ENCODE data around the gene ENTPD6.
"Not testable (repeated sequence)": the region's sequence is repeated elsewhere in the genome, so short reads cannot be mapped to it uniquely, and the experiment has no call there.

The ENTPD6 gene

DNA sequence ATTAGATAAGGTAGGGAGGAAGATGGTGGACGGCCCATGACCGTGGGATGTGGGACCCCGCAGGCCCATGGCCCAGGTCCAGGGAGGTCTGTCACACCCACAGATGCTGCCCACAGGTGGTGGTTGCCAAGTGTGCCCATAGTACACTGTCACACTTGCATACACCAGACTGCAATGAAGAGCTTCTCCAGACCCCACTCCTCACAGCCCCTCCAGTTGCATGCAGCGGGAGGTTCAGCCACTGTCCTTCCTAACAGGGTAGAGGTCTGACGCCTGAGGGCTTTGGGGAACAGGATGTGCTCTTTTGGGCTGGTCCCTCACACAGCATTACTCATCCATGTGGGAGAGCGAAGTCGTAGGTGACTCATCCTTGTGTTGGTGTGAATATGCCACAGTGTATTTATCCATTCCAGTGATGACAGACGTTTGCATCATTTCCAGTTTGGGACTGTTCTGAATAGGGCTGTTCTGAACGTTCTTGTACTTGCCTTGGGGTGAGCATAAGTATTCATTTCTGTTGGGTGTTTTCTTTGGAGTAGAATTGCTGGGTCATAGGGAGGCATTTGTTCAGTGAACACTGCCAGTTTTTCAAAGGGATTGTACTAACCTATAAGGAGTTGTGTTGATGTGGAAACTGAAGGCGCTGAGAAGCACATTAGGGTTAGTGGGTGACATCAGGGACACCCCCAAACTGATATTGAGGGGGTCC is 42.3 kb downstream of the ENTPD6 start:
- H3K27ac Mint-ChIP-seq (ENCODE audit: low read depth): no peak overlapping the region
- peaks cover 68% of the 10 kb centered on the region for H3K27me3 Mint-ChIP-seq

DNA sequence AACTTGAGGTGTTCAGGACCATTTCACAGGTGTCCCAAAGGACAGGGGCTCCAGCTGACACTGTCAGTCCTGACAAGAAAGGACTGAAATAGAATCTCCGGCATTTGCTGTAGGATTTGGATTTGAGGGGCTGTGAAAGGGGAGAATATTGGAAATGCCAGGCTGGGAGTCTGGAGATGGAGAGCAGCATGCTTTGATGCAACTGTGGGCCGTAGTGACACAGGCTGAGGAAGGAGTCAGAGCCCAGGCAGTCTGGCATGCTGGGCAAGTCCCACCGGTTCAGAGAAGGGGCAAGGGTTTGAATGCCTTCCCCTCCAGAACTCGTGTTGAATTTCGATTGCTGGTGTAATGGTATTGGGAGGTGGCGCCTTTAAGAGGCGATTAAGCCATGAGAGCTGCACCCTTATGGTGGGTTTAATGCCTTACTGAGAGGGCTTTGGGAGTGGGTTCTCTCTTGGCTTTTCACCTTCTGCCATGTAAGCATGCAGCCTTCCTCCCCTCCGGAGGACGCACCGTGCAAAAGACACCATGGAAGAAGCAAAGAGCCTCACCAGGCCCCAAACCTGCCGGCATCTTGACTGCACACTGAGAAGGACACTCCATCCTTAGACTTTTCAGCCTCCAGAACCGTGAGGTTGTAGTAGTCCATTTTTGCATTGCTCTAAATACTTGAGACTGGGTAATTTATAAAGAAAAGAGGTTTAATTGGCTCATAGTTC is 43.0 kb downstream of the ENTPD6 start:
- Mint-ChIP-seq H3K4me1 (peaks cover 8% of the 10 kb centered on the region), H3K9me3 (no peaks in the 10 kb centered on the region), H3K4me3 (no peak overlapping the region), H3K27me3 (peaks cover 67% of the 10 kb centered on the region), H3K27ac (ENCODE audit: low read depth) (no peak overlapping the region), H3K36me3 (ENCODE audit: insufficient read depth) (no peaks in the 10 kb centered on the region)
- DNase-seq (ENCODE audit: low spot score in 2 of 2): no peak
- ATAC-seq (replicated peaks; ENCODE audit: extremely low read depth, poor library complexity, severe bottlenecking): no peak

More for the DNA sequence above, 42.3 kb downstream of the ENTPD6 start:
- H3K9me3 Mint-ChIP-seq: no peaks in the 10 kb centered on the region
- DNase-seq (ENCODE audit: low spot score in 2 of 2) (no peak), ATAC-seq (replicated peaks; ENCODE audit: extremely low read depth, poor library complexity, severe bottlenecking) (no peak)
- H3K36me3 Mint-ChIP-seq (ENCODE audit: insufficient read depth): no peaks in the 10 kb centered on the region
- no peak overlapping the region for H3K4me3 Mint-ChIP-seq
- H3K4me1 Mint-ChIP-seq: peaks cover 8% of the 10 kb centered on the region

DNA sequence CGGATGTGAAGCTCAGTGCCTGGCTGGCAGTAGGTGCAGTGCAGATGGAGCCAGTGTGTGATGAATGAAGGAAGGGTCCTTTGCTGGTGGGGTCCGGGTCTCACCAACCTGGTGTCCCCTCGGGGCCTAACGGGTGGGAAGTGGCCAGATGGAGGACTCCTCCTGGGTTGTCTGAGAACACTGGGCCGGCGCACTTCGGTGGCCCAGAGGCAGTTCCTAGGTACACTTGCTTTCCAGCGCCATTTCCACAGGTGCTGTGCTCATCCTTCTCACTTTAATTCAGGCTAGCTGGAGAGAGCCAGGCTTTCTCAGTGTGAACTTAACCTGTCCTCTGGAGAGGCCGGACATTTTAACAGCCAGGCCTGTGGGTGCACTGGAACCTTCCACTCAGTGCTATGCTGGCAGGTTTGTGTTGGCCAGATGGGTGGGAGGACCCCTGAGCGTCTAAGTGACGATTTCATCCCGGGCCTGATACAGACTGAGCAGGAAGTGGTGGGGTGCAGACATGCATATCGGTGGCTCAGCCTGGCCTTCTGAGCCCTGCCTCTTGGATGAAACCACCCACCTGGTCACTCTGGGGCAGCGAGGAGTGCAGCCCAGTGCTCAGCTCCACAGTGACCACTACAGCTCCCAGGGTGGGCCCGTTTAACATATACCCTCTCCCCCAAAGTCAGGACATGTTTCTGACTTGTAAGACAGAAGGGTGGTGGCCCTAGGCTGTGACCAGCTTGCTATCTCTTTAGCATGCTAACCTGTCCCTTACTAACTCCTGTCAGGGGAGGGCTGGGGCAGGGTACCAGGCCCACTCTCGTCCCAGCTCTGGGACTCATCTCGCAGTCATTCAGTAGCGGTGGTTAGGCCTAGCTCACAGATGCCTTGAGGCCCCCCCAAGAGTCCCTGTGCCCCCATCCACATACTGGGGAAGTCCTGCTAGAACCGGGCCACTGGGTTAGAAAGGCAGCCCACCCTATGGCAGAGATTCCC is 44.2 kb downstream of the ENTPD6 start:
- H3K4me1 Mint-ChIP-seq: peaks cover 8% of the 10 kb centered on the region
- H3K9me3 Mint-ChIP-seq: no peaks in the 10 kb centered on the region
- no peak overlapping the region for H3K4me3 Mint-ChIP-seq
- H3K36me3 Mint-ChIP-seq (ENCODE audit: insufficient read depth): no peaks in the 10 kb centered on the region
- ATAC-seq (replicated peaks; ENCODE audit: extremely low read depth, poor library complexity, severe bottlenecking) (no peak), DNase-seq (ENCODE audit: low spot score in 2 of 2) (no peak)
- peaks cover 55% of the 10 kb centered on the region for H3K27me3 Mint-ChIP-seq
- no peak overlapping the region for H3K27ac Mint-ChIP-seq (ENCODE audit: low read depth)

DNA sequence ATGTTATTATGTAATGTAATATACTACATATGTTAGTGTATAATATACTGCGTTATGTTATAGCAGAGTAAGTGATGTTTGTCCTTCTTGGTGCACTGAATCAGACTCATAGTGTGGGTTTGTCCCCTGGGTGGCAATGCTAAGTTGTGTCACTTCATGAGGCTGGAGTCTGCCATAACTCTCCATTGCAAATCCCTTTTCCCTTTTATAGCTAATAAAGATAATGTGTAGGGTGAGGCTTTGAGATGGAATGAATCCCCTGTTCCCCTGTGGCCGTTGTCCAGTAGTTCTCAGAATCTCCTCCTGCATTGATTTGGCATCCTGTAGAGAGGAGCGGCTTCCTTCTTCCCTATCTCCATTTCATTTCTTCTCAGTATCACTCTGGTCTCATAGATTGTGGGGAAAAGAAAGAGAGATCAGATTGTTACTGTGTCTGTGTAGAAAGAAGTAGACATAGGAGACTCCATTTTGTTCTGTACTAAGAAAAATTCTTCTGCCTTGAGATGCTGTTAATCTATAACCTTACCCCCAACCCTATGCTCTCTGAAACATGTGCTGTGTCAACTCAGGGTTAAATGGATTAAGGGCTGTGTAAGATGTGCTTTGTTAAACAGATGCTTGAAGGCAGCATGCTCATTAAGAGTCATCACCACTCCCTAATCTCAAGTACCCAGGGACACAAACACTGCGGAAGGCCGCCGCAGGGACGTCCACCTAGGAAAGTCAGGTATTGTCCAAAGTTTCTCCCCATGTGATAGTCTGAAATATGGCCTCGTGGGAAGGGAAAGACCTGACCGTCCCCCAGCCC is 45.5 kb downstream of the ENTPD6 start:
- not testable (repeated sequence) for H3K9me3 Mint-ChIP-seq; H3K4me1 Mint-ChIP-seq; DNase-seq (ENCODE audit: low spot score in 2 of 2); H3K4me3 Mint-ChIP-seq; H3K36me3 Mint-ChIP-seq (ENCODE audit: insufficient read depth); H3K27ac Mint-ChIP-seq (ENCODE audit: low read depth); ATAC-seq (replicated peaks; ENCODE audit: extremely low read depth, poor library complexity, severe bottlenecking)
- peaks cover 43% of the 10 kb centered on the region for H3K27me3 Mint-ChIP-seq

DNA sequence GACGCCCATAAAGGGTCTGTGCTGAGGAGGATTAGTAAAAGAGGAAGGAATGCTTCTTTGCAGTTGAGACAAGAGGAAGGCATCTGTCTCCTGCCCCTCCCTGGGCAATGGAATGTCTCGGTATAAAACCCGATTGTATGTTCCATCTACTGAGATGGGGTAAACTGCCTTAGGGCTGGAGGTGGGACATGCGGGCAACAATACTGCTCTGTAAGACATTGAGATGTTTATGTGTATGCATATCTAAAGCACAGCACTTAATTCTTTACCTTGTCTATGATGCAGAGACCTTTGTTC is 46.1 kb downstream of the ENTPD6 start:
- not testable (repeated sequence) for H3K27ac Mint-ChIP-seq (ENCODE audit: low read depth); H3K4me3 Mint-ChIP-seq; DNase-seq (ENCODE audit: low spot score in 2 of 2); H3K36me3 Mint-ChIP-seq (ENCODE audit: insufficient read depth); H3K9me3 Mint-ChIP-seq; ATAC-seq (replicated peaks; ENCODE audit: extremely low read depth, poor library complexity, severe bottlenecking)
- Mint-ChIP-seq H3K4me1 (peaks cover 14% of the 10 kb centered on the region), H3K27me3 (peaks cover 37% of the 10 kb centered on the region)

DNA sequence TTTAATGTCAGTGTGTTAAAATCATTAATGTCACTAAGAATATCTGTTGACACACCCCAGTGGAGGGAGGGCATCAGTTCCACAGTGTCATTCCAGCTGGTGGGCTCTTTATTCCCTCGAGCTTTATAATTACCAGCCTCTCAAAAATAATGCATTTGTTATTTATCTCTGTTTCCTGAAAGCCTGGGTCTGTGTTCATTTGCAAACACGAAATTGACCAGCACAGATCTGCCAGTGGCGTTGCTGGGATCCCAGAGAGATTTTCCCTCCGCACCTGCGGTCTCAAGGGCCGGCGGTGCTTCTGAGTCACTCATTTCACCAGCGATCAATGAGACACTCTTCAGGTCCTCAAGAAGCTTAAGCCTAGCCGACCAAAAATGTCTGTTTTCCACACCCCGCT is 46.7 kb downstream of the ENTPD6 start:
- H3K36me3 Mint-ChIP-seq (ENCODE audit: insufficient read depth): peaks cover 1% of the 10 kb centered on the region
- H3K9me3 Mint-ChIP-seq: no peaks in the 10 kb centered on the region
- no peak overlapping the region for H3K27ac Mint-ChIP-seq (ENCODE audit: low read depth)
- H3K4me3 Mint-ChIP-seq: no peak overlapping the region
- H3K27me3 Mint-ChIP-seq: peaks cover 31% of the 10 kb centered on the region
- peaks cover 14% of the 10 kb centered on the region for H3K4me1 Mint-ChIP-seq
- ATAC-seq (replicated peaks; ENCODE audit: extremely low read depth, poor library complexity, severe bottlenecking): no peak
- DNase-seq (ENCODE audit: low spot score in 2 of 2): no peak

DNA sequence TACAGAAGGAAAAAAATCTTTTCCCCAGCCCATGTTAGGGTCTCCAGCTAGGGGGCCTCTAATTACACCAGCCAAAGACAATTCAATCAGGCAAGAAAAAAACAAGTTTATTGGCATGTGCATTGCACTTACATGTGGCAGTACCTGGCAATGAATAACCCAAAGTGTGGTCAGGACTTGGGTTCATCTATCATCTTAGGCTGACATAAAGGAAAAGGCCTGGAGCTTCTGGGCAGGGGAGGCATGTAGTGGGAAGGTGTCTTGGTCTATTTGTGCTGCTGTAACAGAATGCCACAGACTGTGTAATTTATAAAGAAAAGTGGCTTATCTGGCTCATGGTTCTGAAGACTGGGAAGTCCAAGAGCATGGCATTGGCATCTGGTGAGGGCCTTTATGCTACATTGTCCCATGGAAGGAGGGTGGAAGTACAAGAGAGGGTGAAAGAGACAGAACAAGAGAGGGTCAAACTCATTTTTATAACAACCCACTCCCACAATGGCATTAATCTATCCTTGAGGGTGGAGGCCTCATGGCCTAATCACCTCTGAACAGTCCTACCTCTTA is 48.0 kb downstream of the ENTPD6 start:
- DNase-seq (ENCODE audit: low spot score in 2 of 2): no peak
- H3K9me3 Mint-ChIP-seq: no peaks in the 10 kb centered on the region

DNA sequence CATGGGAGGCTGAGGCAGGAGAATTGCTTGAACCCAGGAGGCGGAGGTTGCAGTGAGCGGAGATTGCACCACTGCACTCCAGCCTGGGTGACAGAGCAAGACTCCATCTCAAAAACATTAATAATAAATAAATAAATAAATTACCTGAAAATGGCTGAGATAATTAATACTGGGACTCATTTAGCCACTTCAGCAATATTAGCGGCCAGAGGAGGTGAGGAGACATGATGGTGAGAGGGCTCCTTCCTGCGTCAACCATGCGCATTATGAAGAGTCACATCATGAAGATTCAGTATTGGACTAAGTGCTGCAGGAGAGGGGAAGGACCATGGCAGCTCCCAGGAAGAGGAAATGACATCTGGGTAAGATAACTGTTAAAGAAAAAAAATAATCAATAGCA is 49.5 kb downstream of the ENTPD6 start:
- no peak for ATAC-seq (replicated peaks; ENCODE audit: extremely low read depth, poor library complexity, severe bottlenecking)
- no peaks in the 10 kb centered on the region for H3K9me3 Mint-ChIP-seq
- no peak overlapping the region for H3K27ac Mint-ChIP-seq (ENCODE audit: low read depth)
- DNase-seq (ENCODE audit: low spot score in 2 of 2): no peak
- peaks cover 14% of the 10 kb centered on the region for H3K27me3 Mint-ChIP-seq
- no peak overlapping the region for H3K4me3 Mint-ChIP-seq
- H3K36me3 Mint-ChIP-seq (ENCODE audit: insufficient read depth): peaks cover 1% of the 10 kb centered on the region
- peaks cover 18% of the 10 kb centered on the region for H3K4me1 Mint-ChIP-seq

More for the DNA sequence above, 48.0 kb downstream of the ENTPD6 start:
- H3K36me3 Mint-ChIP-seq (ENCODE audit: insufficient read depth): peaks cover 1% of the 10 kb centered on the region
- peaks cover 18% of the 10 kb centered on the region for H3K27me3 Mint-ChIP-seq
- no peak for ATAC-seq (replicated peaks; ENCODE audit: extremely low read depth, poor library complexity, severe bottlenecking)
- no peak overlapping the region for H3K4me3 Mint-ChIP-seq
- H3K27ac Mint-ChIP-seq (ENCODE audit: low read depth): no peak overlapping the region
- peaks cover 6% of the 10 kb centered on the region for H3K4me1 Mint-ChIP-seq

DNA sequence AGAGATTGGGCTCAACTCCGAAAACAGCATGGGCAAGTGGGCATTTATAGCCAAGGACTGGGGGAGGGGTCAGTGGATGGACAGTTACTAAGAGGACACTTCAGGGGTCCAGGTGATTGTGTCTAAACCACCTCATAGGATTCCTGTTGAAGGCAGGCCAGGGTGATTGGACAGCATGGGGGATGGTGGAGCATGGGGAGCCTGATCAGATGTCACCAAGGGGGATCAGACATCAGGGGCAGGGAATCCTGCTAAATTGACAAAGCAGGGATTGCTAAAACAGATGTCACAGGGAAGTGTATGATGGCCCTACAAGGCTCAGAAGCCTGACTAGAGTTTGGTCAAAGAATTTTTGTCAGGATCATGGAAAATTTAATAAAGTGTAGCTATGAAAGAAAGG is 49.9 kb downstream of the ENTPD6 start:
- Mint-ChIP-seq H3K4me1 (peaks cover 18% of the 10 kb centered on the region), H3K27me3 (peaks cover 14% of the 10 kb centered on the region), H3K36me3 (ENCODE audit: insufficient read depth) (peaks cover 1% of the 10 kb centered on the region), H3K4me3 (no peak overlapping the region), H3K9me3 (no peaks in the 10 kb centered on the region), H3K27ac (ENCODE audit: low read depth) (no peak overlapping the region)
- DNase-seq (ENCODE audit: low spot score in 2 of 2) (no peak), ATAC-seq (replicated peaks; ENCODE audit: extremely low read depth, poor library complexity, severe bottlenecking) (no peak)

DNA sequence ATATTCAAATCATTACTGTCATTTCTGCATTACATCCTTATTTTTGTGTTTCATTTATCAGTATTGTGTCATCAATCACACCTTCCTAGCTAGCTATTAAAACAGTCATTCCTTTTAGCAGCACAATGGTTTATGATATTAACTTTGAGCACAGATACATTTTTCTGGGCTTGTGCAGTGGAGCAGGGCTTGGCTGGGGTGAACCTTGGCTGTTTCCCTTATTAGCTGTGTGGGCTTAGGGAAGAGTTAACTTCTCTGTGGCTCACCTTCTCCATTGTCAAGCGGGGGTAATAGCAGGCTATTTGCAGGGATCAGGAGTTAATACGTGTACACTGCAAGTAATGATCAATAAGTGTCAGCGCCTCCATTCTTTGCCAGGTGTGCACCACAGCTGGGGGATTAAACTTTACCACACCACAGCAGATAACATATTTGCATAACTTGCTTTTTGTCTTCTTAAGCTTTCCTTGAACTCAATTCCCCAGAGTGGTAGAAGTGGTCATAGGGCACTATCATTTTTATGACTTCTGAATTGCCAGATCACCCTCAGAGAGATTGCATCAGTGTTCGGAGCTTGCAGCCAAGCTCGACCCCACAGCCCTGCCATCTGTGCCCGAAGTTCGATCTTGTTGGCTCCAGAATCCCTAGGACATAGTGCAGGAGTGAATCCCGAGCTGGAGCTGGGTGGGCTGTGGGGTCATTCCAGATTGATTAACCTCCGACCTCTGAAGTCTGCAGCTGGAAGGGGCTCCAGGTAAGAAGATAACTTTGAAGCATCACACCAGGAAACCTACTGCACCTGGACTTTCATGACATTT is 50.9 kb downstream of the ENTPD6 start:
- Mint-ChIP-seq H3K4me1 (peaks cover 25% of the 10 kb centered on the region), H3K27ac (ENCODE audit: low read depth) (no peak overlapping the region), H3K9me3 (no peaks in the 10 kb centered on the region), H3K27me3 (peaks cover 12% of the 10 kb centered on the region), H3K36me3 (ENCODE audit: insufficient read depth) (peaks cover 1% of the 10 kb centered on the region), H3K4me3 (peak overlapping the region; percentile 88)
- DNase-seq (ENCODE audit: low spot score in 2 of 2) (no peak), ATAC-seq (replicated peaks; ENCODE audit: extremely low read depth, poor library complexity, severe bottlenecking) (no peak)

DNA sequence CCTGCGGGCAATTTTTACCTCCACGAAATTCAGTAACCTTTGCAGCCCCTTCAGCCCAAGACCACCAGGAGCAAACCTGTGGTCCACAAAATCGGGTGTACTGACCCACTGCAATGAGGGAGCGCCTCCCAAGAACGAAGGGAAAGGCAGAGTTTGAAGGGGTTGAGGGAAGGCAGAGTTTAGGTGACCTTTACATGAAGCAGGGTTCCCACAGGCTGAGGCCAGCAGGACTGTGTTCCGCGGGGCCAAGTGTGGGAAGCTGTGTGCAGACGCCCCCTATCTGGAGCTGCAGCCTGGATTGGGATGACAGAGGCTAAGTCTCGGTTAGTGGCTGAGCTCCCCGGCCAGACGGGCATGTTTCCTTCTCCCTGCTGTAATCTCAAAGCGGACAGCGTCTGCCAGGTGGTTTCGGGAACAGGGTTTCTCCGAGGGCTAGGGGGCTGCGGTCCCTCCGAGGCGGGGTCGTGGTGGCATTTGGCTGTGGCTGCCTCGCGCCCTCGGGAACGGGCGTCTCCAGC is 51.5 kb downstream of the ENTPD6 start:
- DNase-seq (ENCODE audit: low spot score in 2 of 2) (no peak), ATAC-seq (replicated peaks; ENCODE audit: extremely low read depth, poor library complexity, severe bottlenecking) (no peak)
- peaks cover 5% of the 10 kb centered on the region for H3K27me3 Mint-ChIP-seq
- no peak overlapping the region for H3K27ac Mint-ChIP-seq (ENCODE audit: low read depth)
- H3K4me3 Mint-ChIP-seq: peak overlapping the region; percentile 88
- peaks cover 1% of the 10 kb centered on the region for H3K36me3 Mint-ChIP-seq (ENCODE audit: insufficient read depth)
- no peaks in the 10 kb centered on the region for H3K9me3 Mint-ChIP-seq
- peaks cover 30% of the 10 kb centered on the region for H3K4me1 Mint-ChIP-seq
